HepG2 (cell line): ENCODE measurements around the gene OAS3. TPM values are rescaled to one million over a fixed set of nuclear protein-coding genes. Genes with fewer than 3 reads are reported as not detected.
A peak's percentile ranks its signal among the peaks of the same experiment; 100 is the strongest.

Experiments
- AGO1 ChIP-seq: fragments of 200-400 bp; formaldehyde crosslinking; IDR thresholded peaks from 2 replicates; pipeline ENCODE4 v1.6.1; 2017; ENCODE audit warnings: mild to moderate bottlenecking, low read depth, low read length, moderate library complexity; ENCODE audit not compliant: poor library complexity, severe bottlenecking
- ARNT ChIP-seq: fragments of 450-650 bp; IDR thresholded peaks from 2 replicates; pipeline ENCODE4 v1.6.1; 2017
- ATF7 ChIP-seq, 2 experiments: fragments of 450-650 bp in 1 of 2; sonication (generic) in 1 of 2; formaldehyde crosslinking in 1 of 2; IDR thresholded peaks; 2 replicates each; pipeline versions ENCODE4 v1.4.0 to v1.6.1; 2016 to 2020; ENCODE audit warnings: antibody characterized with exemption in 1 of 2, mild to moderate bottlenecking in 1 of 2, missing genetic modification reagents in 1 of 2
- BRCA1 ChIP-seq: sonication (generic); formaldehyde crosslinking; IDR thresholded peaks from 2 replicates; pipeline ENCODE4 v1.4.0; 2020; ENCODE audit warnings: missing genetic modification reagents
- FOXO1 ChIP-seq: sonication (generic); formaldehyde crosslinking; IDR thresholded peaks from 2 replicates; pipeline ENCODE4 v1.4.0; 2020; ENCODE audit warnings: missing genetic modification reagents
- HHEX ChIP-seq: IDR thresholded peaks from 2 replicates; pipeline ENCODE4 v1.6.1; 2016; ENCODE audit warnings: control low read depth
- KLF12 ChIP-seq: sonication (generic); formaldehyde crosslinking; IDR thresholded peaks from 2 replicates; pipeline ENCODE4 v1.4.0; 2020; ENCODE audit warnings: missing genetic modification reagents, borderline replicate concordance
- NBN ChIP-seq: fragments of 450-650 bp; conservative IDR thresholded peaks from 2 replicates; pipeline ENCODE4 v1.6.1; 2017
- RBFOX2 ChIP-seq: fragments of 200-400 bp; formaldehyde crosslinking; IDR thresholded peaks from 2 replicates; pipeline ENCODE4 v1.6.1; 2017; ENCODE audit warnings: low read depth, mild to moderate bottlenecking, low read length
- REXO4 ChIP-seq: sonication (generic); formaldehyde crosslinking; IDR thresholded peaks from 2 replicates; pipeline ENCODE4 v1.8.0; 2022; ENCODE audit warnings: missing genetic modification reagents, mild to moderate bottlenecking, borderline replicate concordance
- SKI ChIP-seq: fragments of 450-650 bp; IDR thresholded peaks from one replicate; pipeline ENCODE4 v1.6.1; 2018; ENCODE audit warnings: mild to moderate bottlenecking; ENCODE audit not compliant: partially characterized antibody
- SMC3 ChIP-seq: IDR thresholded peaks from 2 replicates; pipeline ENCODE4 v1.6.1; 2011; ENCODE audit warnings: low read length, improper control_type of control experiment
- SOX6 ChIP-seq, 2 experiments: fragments of 450-650 bp in 1 of 2; sonication (generic) in 1 of 2; formaldehyde crosslinking in 1 of 2; IDR thresholded peaks; 2 replicates each; pipeline versions ENCODE4 v1.4.0 to v1.6.1; 2017 to 2020; ENCODE audit warnings: antibody characterized with exemption in 1 of 2, mild to moderate bottlenecking in 1 of 2, missing genetic modification reagents in 1 of 2
- TFAP4 ChIP-seq: sonication (generic); IDR thresholded peaks from 2 replicates; pipeline ENCODE4 v1.6.1; 2016; ENCODE audit warnings: low read depth, borderline replicate concordance
- THRA ChIP-seq: sonication (generic); formaldehyde crosslinking; IDR thresholded peaks from 2 replicates; pipeline ENCODE4 v1.4.0; 2020; ENCODE audit warnings: missing genetic modification reagents, borderline replicate concordance
- U2AF2 ChIP-seq: fragments of 200-400 bp; formaldehyde crosslinking; IDR thresholded peaks from 2 replicates; pipeline ENCODE4 v1.6.1; 2017; ENCODE audit warnings: low read depth, mild to moderate bottlenecking, low read length
- ZFP36L2 ChIP-seq: sonication (generic); formaldehyde crosslinking; IDR thresholded peaks from 2 replicates; pipeline ENCODE4 v1.4.0; 2020; ENCODE audit warnings: missing genetic modification reagents
- ZNF121 ChIP-seq: sonication (generic); formaldehyde crosslinking; IDR thresholded peaks from 2 replicates; pipeline ENCODE4 v1.5.0; 2020; ENCODE audit warnings: mild to moderate bottlenecking, missing genetic modification reagents
- ZNF414 ChIP-seq: sonication (generic); formaldehyde crosslinking; IDR thresholded peaks from 2 replicates; pipeline ENCODE4 v1.5.0; 2020; ENCODE audit warnings: missing genetic modification reagents
- ZNF432 ChIP-seq: sonication (generic); formaldehyde crosslinking; IDR thresholded peaks from 2 replicates; pipeline ENCODE4 v1.5.0; 2020; ENCODE audit warnings: missing genetic modification reagents, mild to moderate bottlenecking, borderline replicate concordance
- ZNF567 ChIP-seq: sonication (generic); formaldehyde crosslinking; IDR thresholded peaks from 2 replicates; pipeline ENCODE4 v1.8.1; 2023; ENCODE audit warnings: mild to moderate bottlenecking, missing genetic modification reagents, borderline replicate concordance
- ZNF607 ChIP-seq: sonication (generic); formaldehyde crosslinking; IDR thresholded peaks from 2 replicates; pipeline ENCODE4 v1.5.1; 2020; ENCODE audit warnings: missing genetic modification reagents, mild to moderate bottlenecking, borderline replicate concordance
- ZNF639 ChIP-seq: conservative IDR thresholded peaks from 2 replicates; pipeline ENCODE4 v1.6.1; 2018; ENCODE audit warnings: missing genetic modification reagents
- ZNF784 ChIP-seq: sonication (generic); formaldehyde crosslinking; IDR thresholded peaks from 2 replicates; pipeline ENCODE4 v1.5.1; 2020; ENCODE audit warnings: missing genetic modification reagents, mild to moderate bottlenecking, borderline replicate concordance
- ZUFSP ChIP-seq: sonication (generic); formaldehyde crosslinking; IDR thresholded peaks from 2 replicates; pipeline ENCODE4 v1.9.0; 2021; ENCODE audit warnings: missing genetic modification reagents, mild to moderate bottlenecking, borderline replicate concordance
- polyA plus RNA-seq, 8 experiments: library from polyadenylated mRNA; depleted of rRNA in 3 of 8; stranded (reverse) in 7 of 8; unstranded in 1 of 8; fragments of >200 nt; fragmentation: Illumina TruSeq in 4 of 8; extraction: Trizol in 4 of 8; gene quantifications; 2 replicates each; pipeline versions ENCODE4 v1.2.1 to v1.2.3, GENCODE V29; 2011 to 2016; ENCODE audit warnings: low read depth in 4 of 8, missing spikeins in 1 of 8, mixed read lengths in 1 of 8; ENCODE audit not compliant: insufficient read depth in 1 of 8
- total RNA-seq, 5 experiments: library from RNA; depleted of rRNA; stranded (reverse); fragments of >200 nt; fragmentation: Illumina TruSeq; extraction: Trizol; gene quantifications; 2 replicates each; pipeline ENCODE4 v1.2.3, GENCODE V29; 2016; ENCODE audit warnings: low read depth in 1 of 5

OAS3 gene
- total and polyA plus RNA-seq, 2 of the 13 experiments (the other 11 are each of a cell fraction or from before 2014, with no cell fraction given), result 4.8 to 10.5 TPM

GRCh38 chr12:112924986-112925385 lies 13.3 kb upstream of the OAS3 start (continued):
- TF ChIP-seq ZUFSP (CRISPR knock-in tag) (no peak), SMC3 (no peak), BRCA1 (CRISPR knock-in tag) (no peak), ARNT (no peak), ZNF639 (CRISPR knock-in tag) (no peak), THRA (CRISPR knock-in tag) (peak; percentile 78; the same call in 1 of the 2 replicates), TFAP4 (peak; percentile 84), ZFP36L2 (CRISPR knock-in tag) (no peak), RBFOX2 (0 out of 2 replicates have a peak, but pooled peaks have one; percentile 14), NBN (no peak), U2AF2 (no peak), AGO1 (no peak), SOX6 (IDR thresholded peaks at IDR 0.05) (no peak), SOX6 (CRISPR knock-in tag; IDR thresholded peaks at IDR 0.05) (peak; percentile 71), ZNF567 (CRISPR knock-in tag) (no peak), REXO4 (CRISPR knock-in tag) (no peak), KLF12 (no peak), ZNF784 (no peak), ZNF414 (CRISPR knock-in tag) (peak; percentile 30; the same call in 1 of the 2 replicates), ZNF432 (no peak), ZNF607 (CRISPR knock-in tag) (no peak), HHEX (CRISPR knock-in tag) (no peak), FOXO1 (CRISPR knock-in tag) (no peak), ZNF121 (CRISPR knock-in tag) (no peak), ATF7 (IDR thresholded peaks at IDR 0.05) (no peak), ATF7 (CRISPR knock-in tag; IDR thresholded peaks at IDR 0.05) (no peak), SKI (peak; percentile 96)
